H1 (cell line): ENCODE measurements around the gene HAS3. TPM values are rescaled to one million over a fixed set of nuclear protein-coding genes. Genes with fewer than 3 reads are reported as not detected.

Experiments used
- CTCF ChIA-PET: fragments of 300-600 bp; sonication (Branson Sonifier 250); formaldehyde crosslinking; loops from one replicate; lab custom pipeline; 2021; ENCODE audit not compliant: partially characterized antibody; lab: Charles Lee
- POLR2A ChIA-PET: fragments of 300-600 bp; sonication (Branson Sonifier 250); formaldehyde crosslinking; loops from one replicate; lab custom pipeline; 2021; ENCODE audit warnings: inconsistent platforms; ENCODE audit not compliant: partially characterized antibody; lab: Charles Lee
- DNase-seq, 2 experiments: peaks; one replicate each; pipeline versions ENCODE4 v3.0.0 to v3.0.0-alpha.2; 2010 to 2022; ENCODE audit warnings: low spot score in 2 of 2, low read depth in 1 of 2, mixed read lengths in 1 of 2
- FAIRE-seq: peaks from 2 replicates; lab custom pipeline; 2011; peaks lifted over from hg19 to GRCh38; lab: Jason Lieb, UNC
- H2AFZ ChIP-seq: 2 replicates; pipeline ENCODE4 v1.8.1; 2012; ENCODE audit warnings: low read length, inconsistent platforms
- H2AK5ac ChIP-seq: 2 replicates; pipeline ENCODE4 v1.6.1; 2013; ENCODE audit warnings: low read depth, low read length
- H2BK120ac ChIP-seq: replicated peaks from 2 replicates; pipeline ENCODE3; 2013; ENCODE audit warnings: low read depth, low read length, inconsistent platforms
- H2BK12ac ChIP-seq: 2 replicates; pipeline ENCODE4 v1.6.1; 2013; ENCODE audit warnings: low read depth, low read length
- H2BK15ac ChIP-seq: 2 replicates; pipeline ENCODE4 v1.6.1; 2013; ENCODE audit warnings: low read length
- H2BK20ac ChIP-seq: 2 replicates; pipeline ENCODE4 v1.6.1; 2013; ENCODE audit warnings: low read length
- H2BK5ac ChIP-seq: 2 replicates; pipeline ENCODE4 v1.6.1; 2013; ENCODE audit warnings: low read depth, low read length
- H3K14ac ChIP-seq: 2 replicates; pipeline ENCODE4 v1.6.1; 2013; ENCODE audit warnings: inconsistent platforms; ENCODE audit not compliant: insufficient read length
- H3K18ac ChIP-seq: 2 replicates; pipeline ENCODE4 v1.6.1; 2013; ENCODE audit warnings: low read length; ENCODE audit errors: extremely low read depth
- H3K23ac ChIP-seq: 2 replicates; pipeline ENCODE4 v1.6.1; 2013; ENCODE audit warnings: inconsistent platforms; ENCODE audit not compliant: insufficient read length
- H3K23me2 ChIP-seq: 2 replicates; pipeline ENCODE4 v1.6.1; 2013; ENCODE audit warnings: low read depth, low read length
- H3K27ac ChIP-seq: 2 replicates; pipeline ENCODE4 v1.6.1; 2011; ENCODE audit warnings: low read depth, low read length, inconsistent platforms
- H3K27me3 ChIP-seq, 4 experiments: replicated peaks in 1 of 4; 1 replicate in 1 of 4; 2 replicates in 3 of 4; pipeline versions ENCODE4 v1.6.1 to v1.8.1; 2011 to 2013; ENCODE audit warnings: low read length in 3 of 4, mild to moderate bottlenecking in 3 of 4, inconsistent platforms in 2 of 4, mixed read lengths in 2 of 4, moderate library complexity in 1 of 4; ENCODE audit not compliant: control insufficient read depth in 3 of 4, insufficient read depth in 3 of 4; ENCODE audit errors: extremely low read depth in 1 of 4
- H3K36me3 ChIP-seq, 4 experiments: 2 replicates each; pipeline versions ENCODE4 v1.6.1 to v1.8.1; 2011 to 2013; ENCODE audit warnings: mild to moderate bottlenecking in 4 of 4, low read length in 3 of 4, moderate library complexity in 2 of 4, control low read depth in 1 of 4, inconsistent platforms in 1 of 4; ENCODE audit not compliant: insufficient read depth in 4 of 4, control insufficient read depth in 2 of 4
- H3K4ac ChIP-seq: replicated peaks from 2 replicates; pipeline ENCODE3; 2013; ENCODE audit warnings: low read length, low read depth, mixed read lengths, inconsistent platforms; ENCODE audit not compliant: insufficient read length
- H3K4me1 ChIP-seq, 4 experiments: replicated peaks in 1 of 4; 1 replicate in 1 of 4; 2 replicates in 3 of 4; pipeline versions ENCODE4 v1.6.1 to v1.8.1; 2011 to 2013; ENCODE audit warnings: low read length in 3 of 4, inconsistent platforms in 2 of 4, mixed read lengths in 1 of 4; ENCODE audit not compliant: insufficient read depth in 4 of 4, control insufficient read depth in 3 of 4
- H3K4me2 ChIP-seq, 2 experiments: 2 replicates each; pipeline versions ENCODE4 v1.6.1 to v1.8.1; 2011 to 2013; ENCODE audit warnings: low read depth in 2 of 2, low read length in 2 of 2, control low read depth in 1 of 2, inconsistent platforms in 1 of 2, mild to moderate bottlenecking in 1 of 2; ENCODE audit not compliant: insufficient read depth in 1 of 2
- H3K4me3 ChIP-seq, 4 experiments: fragments of 200-600, 300-600 bp in 1 of 4; sonication (generic), shearing (Covaris generic), sonication (Bioruptor Twin) in 1 of 4; 2 replicates each; pipeline versions ENCODE4 v1.5.1 to v1.8.1; 2011 to 2016; ENCODE audit warnings: low read length in 4 of 4, low read depth in 3 of 4, control low read depth in 2 of 4, inconsistent platforms in 2 of 4, mild to moderate bottlenecking in 2 of 4, mixed read lengths in 1 of 4, moderate library complexity in 1 of 4; ENCODE audit not compliant: insufficient read depth in 2 of 4; ENCODE audit errors: extremely low read depth in 1 of 4
- H3K56ac ChIP-seq: replicated peaks from 2 replicates; pipeline ENCODE3; 2013; ENCODE audit warnings: low read depth, mild to moderate bottlenecking, mixed read lengths, low read length, inconsistent platforms; ENCODE audit not compliant: insufficient read length
- H3K79me1 ChIP-seq: 2 replicates; pipeline ENCODE4 v1.6.1; 2013; ENCODE audit warnings: low read depth, low read length, control low read depth
- H3K79me2 ChIP-seq, 2 experiments: 2 replicates each; pipeline versions ENCODE4 v1.6.1 to v1.8.1; 2012 to 2013; ENCODE audit warnings: low read length in 2 of 2, mild to moderate bottlenecking in 2 of 2, inconsistent platforms in 1 of 2; ENCODE audit not compliant: insufficient read depth in 2 of 2, control insufficient read depth in 1 of 2
- H3K9ac ChIP-seq, 4 experiments: replicated peaks in 1 of 4; 1 replicate in 1 of 4; 2 replicates in 3 of 4; pipeline versions ENCODE4 v1.6.1 to v1.8.1; 2011 to 2013; ENCODE audit warnings: low read depth in 3 of 4, low read length in 3 of 4, control low read depth in 2 of 4, mild to moderate bottlenecking in 2 of 4, moderate library complexity in 2 of 4, inconsistent platforms in 1 of 4; ENCODE audit errors: extremely low read depth in 1 of 4
- H3K9me3 ChIP-seq, 2 experiments: 2 replicates each; pipeline versions ENCODE4 v1.6.1 to v1.8.1; 2012 to 2013; ENCODE audit warnings: mild to moderate bottlenecking in 2 of 2, moderate library complexity in 2 of 2, control low read depth in 1 of 2, inconsistent platforms in 1 of 2, low read depth in 1 of 2, low read length in 1 of 2, mixed read lengths in 1 of 2; ENCODE audit not compliant: insufficient read depth in 2 of 2
- H4K20me1 ChIP-seq, 2 experiments: replicated peaks in 1 of 2; 2 replicates each; pipeline versions ENCODE3 to v1.8.1; 2011 to 2013; ENCODE audit warnings: inconsistent platforms in 2 of 2, low read length in 2 of 2, mild to moderate bottlenecking in 1 of 2; ENCODE audit not compliant: insufficient read depth in 2 of 2, control insufficient read depth in 1 of 2
- H4K5ac ChIP-seq: 2 replicates; pipeline ENCODE4 v1.6.1; 2013; ENCODE audit warnings: low read length, low read depth, mixed read lengths, inconsistent platforms; ENCODE audit not compliant: insufficient read length
- H4K8ac ChIP-seq: 2 replicates; pipeline ENCODE4 v1.8.0; 2013; ENCODE audit warnings: mild to moderate bottlenecking, moderate library complexity, low read length, inconsistent platforms; ENCODE audit not compliant: insufficient read depth; ENCODE audit errors: extremely low read depth
- H4K91ac ChIP-seq: replicated peaks from 2 replicates; pipeline ENCODE3; 2013; ENCODE audit warnings: low read length, mixed read lengths, inconsistent platforms; ENCODE audit not compliant: insufficient read length
- ASH2L ChIP-seq: fragments of 200-600, 300-600 bp; sonication (generic); IDR thresholded peaks from one replicate; pipeline ENCODE4 v1.7.1; 2017; ENCODE audit warnings: low read length
- GTF2F1 ChIP-seq: IDR thresholded peaks from 2 replicates; pipeline ENCODE4 v1.6.1; 2012; ENCODE audit warnings: low read depth, low read length, improper control_type of control experiment, borderline replicate concordance
- POLR2A ChIP-seq, 2 experiments: IDR thresholded peaks; 1 replicate in 1 of 2; 2 replicates in 1 of 2; pipeline ENCODE4 v1.6.1; 2011; ENCODE audit warnings: low read depth in 2 of 2, low read length in 2 of 2, mild to moderate bottlenecking in 2 of 2; ENCODE audit errors: control extremely low read depth in 1 of 2
- SIN3A ChIP-seq, 2 experiments: IDR thresholded peaks in 1 of 2; conservative IDR thresholded peaks in 1 of 2; 2 replicates each; pipeline ENCODE4 v1.6.1; 2011 to 2012; ENCODE audit warnings: low read length in 2 of 2, improper control_type of control experiment in 1 of 2, low read depth in 1 of 2, mild to moderate bottlenecking in 1 of 2
- SP1 ChIP-seq: IDR thresholded peaks from 2 replicates; pipeline ENCODE4 v1.6.1; 2011; ENCODE audit warnings: low read depth, low read length
- TAF1 ChIP-seq: IDR thresholded peaks from 2 replicates; pipeline ENCODE4 v1.6.1; 2011; ENCODE audit warnings: mild to moderate bottlenecking, low read depth, low read length
- TBP ChIP-seq: IDR thresholded peaks from 2 replicates; pipeline ENCODE4 v1.6.1; 2011; ENCODE audit warnings: low read depth, low read length, improper control_type of control experiment
- YY1 ChIP-seq: IDR thresholded peaks from 2 replicates; pipeline ENCODE4 v1.6.1; 2011; ENCODE audit warnings: low read depth, mild to moderate bottlenecking, low read length
- WGBS, 2 experiments: shearing (Covaris generic) in 1 of 2; methylation state at CpG; one replicate each; pipeline versions ENCODE4 v1.1.6 to v1.1.7; 2013 to 2015; ENCODE audit warnings: low lambda C conversion rate in 2 of 2, mixed read lengths in 2 of 2, inconsistent platforms in 1 of 2, low coverage in 1 of 2, missing lambda C conversion rate in 1 of 2; ENCODE audit not compliant: insufficient replicate concordance in 2 of 2, insufficient coverage in 1 of 2, insufficient read length in 1 of 2; ENCODE audit errors: extremely low coverage in 1 of 2, missing lambda C conversion rate in 1 of 2; 5-methylcytosine and 5-hydroxymethylcytosine counted together
- polyA plus RNA-seq, 7 experiments: library from polyadenylated mRNA; depleted of rRNA in 3 of 7; stranded (reverse) in 5 of 7; unstranded in 2 of 7; fragments of >200 nt in 5 of 7; fragments of 200-250 nt in 2 of 7; gene quantifications; 1 replicate in 5 of 7; 2 replicates in 1 of 7; 4 replicates in 1 of 7; pipeline versions ENCODE4 v1.2.1 to v1.2.3, GENCODE V29; 2011 to 2013; ENCODE audit warnings: missing spikeins in 2 of 7, mixed read lengths in 2 of 7
- total RNA-seq: library from RNA; stranded (reverse); fragmentation: NEBNext Ultra II Directional; extraction: Animal tissue kit (Norgen Biotek cat#: 25700); gene quantifications from 2 replicates; pipeline ENCODE4 v1.2.1, GENCODE V29; 2021

Gene HAS3
- total and polyA plus RNA-seq, 2 of the 8 experiments (the other 6 are each of a cell fraction or from before 2014, with no cell fraction given): 32.1 to 69.6 TPM

- FAIRE-seq: no peak
- no peaks in the 10 kb centered on the region for H3K9me3 ChIP-seq
- peaks cover 4 to 6% of the 10 kb centered on the region in 2 experiments for H4K20me1 ChIP-seq
Observed at GRCh38 chr16:69131167-69131838, 25.9 kb downstream of the HAS3 start.

More at GRCh38 chr16:69131167-69131838, 25.9 kb downstream of the HAS3 start:
- H3K18ac ChIP-seq: peak overlapping the region; percentile 99
- peaks cover 2 to 12% (median 7%) of the 10 kb centered on the region in 4 experiments; a peak in 5 of 7 replicates for H3K4me1 ChIP-seq
- peak overlapping the region; percentile 76 to 81 for H3K4me2 ChIP-seq
- 0 out of 2 replicates have a peak, but pooled peaks have one; percentile 8 for TF ChIP-seq SP1
- peak; percentile 28 to 58; a peak in 2 of 3 replicates for TF ChIP-seq POLR2A (IDR thresholded peaks at IDR 0.05; ENCODE audit: control extremely low read depth in 1 of 2, low read depth in 2 of 2, low read length in 2 of 2)
- TF ChIP-seq TBP: 0 out of 2 replicates have a peak, but pooled peaks have one; percentile 5
- TF ChIP-seq SIN3A (conservative IDR thresholded peaks at IDR 0.05 in 1 of 2, IDR thresholded peaks at IDR 0.05 in 1 of 2; ENCODE audit: low read depth in 1 of 2, low read length in 2 of 2): peak in 1 of 2 experiments; percentile 48; a peak in 1 of 4 replicates
- TF ChIP-seq ASH2L: peak; percentile 60
- TF ChIP-seq GTF2F1: no peak
- no peak for TF ChIP-seq YY1
- TF ChIP-seq TAF1: 0 out of 2 replicates have a peak, but pooled peaks have one; percentile 13
- no peaks in the 10 kb centered on the region for H3K27me3 ChIP-seq
- H3K36me3 ChIP-seq: peaks cover 0 to 12% (median 2%) of the 10 kb centered on the region in 4 experiments; a peak in 3 of 8 replicates
- no peak overlapping the region for H2BK15ac ChIP-seq
- H2BK12ac ChIP-seq: peak overlapping the region; percentile 85; the same call in 1 of the 2 replicates
- H3K23ac ChIP-seq: no peak overlapping the region
- peak overlapping the region; percentile 95 for H2BK5ac ChIP-seq
- no peak overlapping the region for H2AK5ac ChIP-seq
- no peak overlapping the region; the same call in 1 of the 2 replicates for H2BK20ac ChIP-seq
- peak overlapping the region; percentile 19 for H2BK120ac ChIP-seq
- WGBS, 2 experiments: 3% methylated on average over 11 of the region's 15 CpGs; no CpG with 5 or more reads in 1 of the 2 experiments
- no peak for DNase-seq
- no peak overlapping the region for H2AFZ ChIP-seq
- no peak overlapping the region for H4K8ac ChIP-seq
- peak overlapping the region; percentile 97 for H4K91ac ChIP-seq
- POLR2A ChIA-PET: interaction anchor here (0.5 to 3.7 kb wide), 18 partner anchors 9 to 289 kb away, joined by 3 to 20 read pairs (median 4); partner anchors contain the start of genes HAS3 and PDF
- peak overlapping the region; percentile 90 to 97 (median 94) for H3K4me3 ChIP-seq
- H3K79me2 ChIP-seq: peaks cover 27 to 83% of the 10 kb centered on the region in 2 experiments
- H4K5ac ChIP-seq: peak overlapping the region; percentile 34
- H3K23me2 ChIP-seq: peaks cover 2% of the 10 kb centered on the region
- peak overlapping the region; percentile 56 for H3K56ac ChIP-seq
- no peak overlapping the region for H3K4ac ChIP-seq
- CTCF ChIA-PET: interaction anchor here (0.6 to 2.6 kb wide), 4 partner anchors 15 to 229 kb away, joined by 3 to 9 read pairs (median 4); no protein-coding TSS in a partner anchor
- H3K9ac ChIP-seq: peak overlapping the region; percentile 83 to 95 (median 94)
- H3K79me1 ChIP-seq: peaks cover 1% of the 10 kb centered on the region
- H3K14ac ChIP-seq: no peak overlapping the region
- H3K27ac ChIP-seq: peak overlapping the region; percentile 94
